Endothelial cell of umbilical vein (primary cell): Measurements from ENCODE around the gene TRAPPC11. TPM values are rescaled to one million over a fixed set of nuclear protein-coding genes. Genes with fewer than 3 reads are reported as not detected.

Source experiments
- BruUV-seq: library from RNA; stranded (reverse); fragments of 400-500 nt; replicated peaks from 2 replicates; lab custom pipeline; 2021; lab: Mats Ljungman, UMichigan
- CTCF ChIA-PET: fragments of 300-600, 350-600 bp; sonication (Branson Sonifier 250); formaldehyde crosslinking; loops from one replicate; lab custom pipeline; 2021; ENCODE audit warnings: antibody characterized with exemption, inconsistent platforms; lab: Charles Lee
- POLR2A ChIA-PET: fragments of 300-600, 350-600 bp; sonication (Branson Sonifier 250); formaldehyde crosslinking; loops from one replicate; lab custom pipeline; 2021; ENCODE audit warnings: antibody characterized with exemption, inconsistent platforms; lab: Charles Lee
- DNase-seq: peaks from one replicate; pipeline ENCODE4 v3.0.0-alpha.2; 2011; ENCODE audit warnings: low read depth, low spot score
- FAIRE-seq: peaks from 2 replicates; lab custom pipeline; 2011; peaks lifted over from hg19 to GRCh38; lab: Jason Lieb, UNC
- H2AFZ ChIP-seq: 2 replicates; pipeline ENCODE4 v1.6.0; 2012; ENCODE audit warnings: low read depth, low read length, control low read depth, inconsistent platforms
- H3K27ac ChIP-seq: 2 replicates; pipeline ENCODE4 v1.5.1; 2011; ENCODE audit warnings: low read depth, mild to moderate bottlenecking, control low read depth, low read length, moderate library complexity; ENCODE audit not compliant: insufficient read depth
- H3K27me3 ChIP-seq, 2 experiments: 2 replicates each; pipeline versions ENCODE4 v1.6.0 to v1.6.1; 2011; ENCODE audit warnings: low read length in 2 of 2, mixed read lengths in 1 of 2; ENCODE audit not compliant: control insufficient read depth in 2 of 2, insufficient read depth in 2 of 2
- H3K36me3 ChIP-seq, 2 experiments: 2 replicates in 1 of 2; 3 replicates in 1 of 2; pipeline ENCODE4 v1.5.1; 2011; ENCODE audit warnings: low read length in 2 of 2, mild to moderate bottlenecking in 1 of 2, moderate library complexity in 1 of 2; ENCODE audit not compliant: control insufficient read depth in 2 of 2, insufficient read depth in 2 of 2; ENCODE audit errors: extremely low read depth in 1 of 2
- H3K4me1 ChIP-seq: 3 replicates; pipeline ENCODE4 v1.5.1; 2011; ENCODE audit warnings: mild to moderate bottlenecking, low read length; ENCODE audit not compliant: control insufficient read depth, insufficient read depth; ENCODE audit errors: extremely low read depth
- H3K4me2 ChIP-seq: 2 replicates; pipeline ENCODE4 v1.6.1; 2011; ENCODE audit warnings: low read length, control low read depth, mixed read lengths; ENCODE audit not compliant: insufficient read depth
- H3K4me3 ChIP-seq, 3 experiments: fragments of 200-600 bp in 1 of 3; sonication (generic), shearing (Covaris generic) in 1 of 3; replicated peaks in 1 of 3; 2 replicates each; pipeline ENCODE4 v1.5.1; 2011 to 2016; ENCODE audit warnings: control low read depth in 3 of 3, low read length in 3 of 3, mild to moderate bottlenecking in 2 of 3, inconsistent platforms in 1 of 3, low read depth in 1 of 3, moderate library complexity in 1 of 3; ENCODE audit not compliant: insufficient read depth in 1 of 3
- H3K79me2 ChIP-seq: 2 replicates; pipeline ENCODE4 v1.6.0; 2012; ENCODE audit warnings: low read length, inconsistent platforms; ENCODE audit not compliant: control insufficient read depth, insufficient read depth
- H3K9ac ChIP-seq: replicated peaks from 2 replicates; pipeline ENCODE3; 2011; ENCODE audit warnings: low read length, control low read depth; ENCODE audit not compliant: insufficient read depth; ENCODE audit errors: extremely low read depth
- H3K9me1 ChIP-seq: replicated peaks from 3 replicates; pipeline ENCODE4 v1.6.0; 2011; ENCODE audit warnings: mild to moderate bottlenecking, low read length; ENCODE audit not compliant: control insufficient read depth, insufficient read depth; ENCODE audit errors: extremely low read depth
- H3K9me3 ChIP-seq: replicated peaks from 2 replicates; pipeline ENCODE4 v1.5.1; 2012; ENCODE audit warnings: low read length, inconsistent platforms; ENCODE audit not compliant: control insufficient read depth, insufficient read depth
- H4K20me1 ChIP-seq: replicated peaks from 2 replicates; pipeline ENCODE3; 2011; ENCODE audit warnings: mild to moderate bottlenecking, low read length; ENCODE audit not compliant: control insufficient read depth, insufficient read depth; ENCODE audit errors: extremely low read depth
- EZH2 ChIP-seq: IDR thresholded peaks from 2 replicates; pipeline ENCODE4 v1.6.1; 2012; ENCODE audit warnings: borderline replicate concordance, low read depth, mild to moderate bottlenecking, moderate library complexity, low read length, inconsistent platforms; ENCODE audit not compliant: severe bottlenecking
- FOS ChIP-seq: IDR thresholded peaks from 2 replicates; pipeline ENCODE4 v1.6.1; 2011; ENCODE audit warnings: mild to moderate bottlenecking, low read length, moderate library complexity, borderline replicate concordance; ENCODE audit not compliant: insufficient read depth
- GATA2 ChIP-seq: IDR thresholded peaks from 2 replicates; pipeline ENCODE4 v1.7.0; 2011; ENCODE audit warnings: low read depth, mild to moderate bottlenecking, moderate library complexity, mixed read lengths, low read length; ENCODE audit not compliant: insufficient read length, insufficient read depth
- JUN ChIP-seq: IDR thresholded peaks from 2 replicates; pipeline ENCODE4 v1.6.1; 2011; ENCODE audit warnings: borderline replicate concordance, low read depth; ENCODE audit not compliant: insufficient read length, insufficient read depth
- MYC ChIP-seq: IDR thresholded peaks from one replicate; pipeline ENCODE4 v1.6.1; 2011; ENCODE audit warnings: mild to moderate bottlenecking, low read depth, low read length
- POLR2A ChIP-seq: IDR thresholded peaks from 2 replicates; pipeline ENCODE4 v1.6.1; 2012; ENCODE audit warnings: low read depth, mild to moderate bottlenecking, control low read depth, low read length
- POLR2AphosphoS5 ChIP-seq: IDR thresholded peaks from 2 replicates; pipeline ENCODE4 v1.6.1; 2012; ENCODE audit warnings: low read depth, mild to moderate bottlenecking, control low read depth, low read length, moderate library complexity; ENCODE audit not compliant: insufficient read depth
- dilution Hi-C: fragments of 300-500 bp; cut with MboI; formaldehyde crosslinking; loops from one replicate; pipeline ENCODE4 v1.15.0; 2019; ENCODE audit warnings: low sequenced_read_pairs; ENCODE audit not compliant: extremely low pct_ligation_motif_present
- intact Hi-C: fragments of 100-400 bp; cut with micrococcal nuclease; formaldehyde crosslinking; loops from one replicate; pipeline ENCODE4 v1.10.0; 2022
- polyA plus RNA-seq, 4 experiments: library from polyadenylated mRNA; depleted of rRNA in 3 of 4; stranded (reverse) in 3 of 4; unstranded in 1 of 4; fragments of >200 nt; gene quantifications; 2 replicates each; pipeline versions ENCODE4 v1.2.1 to v1.2.3, GENCODE V29; 2011 to 2012; ENCODE audit warnings: missing spikeins in 1 of 4
- total RNA-seq: library from RNA; stranded (reverse); gene quantifications from 2 replicates; pipeline ENCODE4 v1.2.3, GENCODE V29; 2021
- TF ChIP-seq, protein P1 (sequence below), 2 donors: IDR thresholded peaks; 1 replicate in 1 of 2; 2 replicates in 1 of 2; pipeline ENCODE4 v1.5.1; 2011; ENCODE audit warnings: low read length in 2 of 2, mild to moderate bottlenecking in 2 of 2, moderate library complexity in 2 of 2, control low read depth in 1 of 2, inconsistent platforms in 1 of 2, low read depth in 1 of 2; ENCODE audit not compliant: insufficient read depth in 1 of 2; ENCODE audit errors: extremely low read depth in 1 of 2
- TF ChIP-seq, protein P2 (sequence below): IDR thresholded peaks from 2 replicates; pipeline ENCODE4 v1.6.1; 2011; ENCODE audit not compliant: insufficient read depth, insufficient read length

TRAPPC11 gene
- total and polyA plus RNA-seq, 2 donors (not counting 3 experiments of a cell fraction or from before 2014, with no cell fraction given): 21.2 to 32.1 TPM

DNA sequence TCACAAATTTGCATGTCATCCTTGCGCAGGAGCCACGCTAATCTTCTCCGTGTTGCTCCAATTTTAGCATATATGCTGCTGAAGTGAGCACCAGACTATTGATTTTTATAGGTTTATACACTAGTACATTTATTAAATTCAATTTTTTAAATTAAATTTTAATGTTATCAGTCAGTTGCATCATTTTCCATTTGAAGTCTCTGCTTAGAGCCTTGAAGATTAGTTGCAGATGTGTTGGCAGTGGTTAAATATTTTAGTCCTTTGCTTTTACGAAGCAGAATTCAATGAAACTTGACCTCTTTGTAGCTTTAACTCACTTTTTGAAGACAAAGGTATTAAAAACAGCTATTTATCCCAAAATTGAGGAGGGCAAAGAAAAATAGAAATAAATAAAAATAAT is 16.5 kb downstream of the TRAPPC11 start:
- FAIRE-seq (no peak), DNase-seq (no peak)
- dilution Hi-C loops: no loop called here
- H3K9me3 ChIP-seq: no peaks in the 10 kb centered on the region
- no peaks in the 10 kb centered on the region for H3K9me1 ChIP-seq
- no peak overlapping the region for H3K4me2 ChIP-seq
- POLR2A ChIA-PET: no interaction called here
- no TSS peak for BruUV-seq
- H3K9ac ChIP-seq: no peak overlapping the region
- H3K27me3 ChIP-seq: no peaks in the 10 kb centered on the region
- no peaks in the 10 kb centered on the region for H3K79me2 ChIP-seq
- no peak overlapping the region for H2AFZ ChIP-seq
- TF ChIP-seq, protein P1, sequence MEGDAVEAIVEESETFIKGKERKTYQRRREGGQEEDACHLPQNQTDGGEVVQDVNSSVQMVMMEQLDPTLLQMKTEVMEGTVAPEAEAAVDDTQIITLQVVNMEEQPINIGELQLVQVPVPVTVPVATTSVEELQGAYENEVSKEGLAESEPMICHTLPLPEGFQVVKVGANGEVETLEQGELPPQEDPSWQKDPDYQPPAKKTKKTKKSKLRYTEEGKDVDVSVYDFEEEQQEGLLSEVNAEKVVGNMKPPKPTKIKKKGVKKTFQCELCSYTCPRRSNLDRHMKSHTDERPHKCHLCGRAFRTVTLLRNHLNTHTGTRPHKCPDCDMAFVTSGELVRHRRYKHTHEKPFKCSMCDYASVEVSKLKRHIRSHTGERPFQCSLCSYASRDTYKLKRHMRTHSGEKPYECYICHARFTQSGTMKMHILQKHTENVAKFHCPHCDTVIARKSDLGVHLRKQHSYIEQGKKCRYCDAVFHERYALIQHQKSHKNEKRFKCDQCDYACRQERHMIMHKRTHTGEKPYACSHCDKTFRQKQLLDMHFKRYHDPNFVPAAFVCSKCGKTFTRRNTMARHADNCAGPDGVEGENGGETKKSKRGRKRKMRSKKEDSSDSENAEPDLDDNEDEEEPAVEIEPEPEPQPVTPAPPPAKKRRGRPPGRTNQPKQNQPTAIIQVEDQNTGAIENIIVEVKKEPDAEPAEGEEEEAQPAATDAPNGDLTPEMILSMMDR (IDR thresholded peaks at IDR 0.05; ENCODE audit: extremely low read depth in 1 of 2, insufficient read depth in 1 of 2, low read depth in 1 of 2, low read length in 2 of 2): no peak
- TF ChIP-seq EZH2: no peak
- TF ChIP-seq, protein P2, sequence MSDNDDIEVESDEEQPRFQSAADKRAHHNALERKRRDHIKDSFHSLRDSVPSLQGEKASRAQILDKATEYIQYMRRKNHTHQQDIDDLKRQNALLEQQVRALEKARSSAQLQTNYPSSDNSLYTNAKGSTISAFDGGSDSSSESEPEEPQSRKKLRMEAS: no peak
- TF ChIP-seq JUN: no peak
- TF ChIP-seq POLR2AphosphoS5: no peak
- no peak for TF ChIP-seq GATA2
- TF ChIP-seq POLR2A: no peak
- no peak for TF ChIP-seq MYC
- no peak for TF ChIP-seq FOS
- CTCF ChIA-PET: no interaction called here
- H3K36me3 ChIP-seq: peaks cover 3 to 18% of the 10 kb centered on the region in 2 experiments
- H3K27ac ChIP-seq: no peak overlapping the region
- H3K4me1 ChIP-seq: no peaks in the 10 kb centered on the region
- intact Hi-C loops: no loop called here
- H3K4me3 ChIP-seq: no peak overlapping the region
- no peaks in the 10 kb centered on the region for H4K20me1 ChIP-seq
